Astrocyte of the cerebellum (primary cell): ENCODE measurements around the gene MED15.

Experiments
- DNase-seq: peaks from one replicate; pipeline ENCODE4 v3.0.0-alpha.2; 2011; ENCODE audit warnings: low read depth
- H3K4me3 ChIP-seq: 2 replicates; pipeline ENCODE4 v1.5.1; 2011; ENCODE audit warnings: mild to moderate bottlenecking, low read depth, low read length, moderate library complexity
- CTCF ChIP-seq: IDR thresholded peaks from 2 replicates; pipeline ENCODE4 v1.5.1; 2012; ENCODE audit warnings: low read length, low read depth, moderate library complexity, mild to moderate bottlenecking; ENCODE audit errors: missing control alignments
- in situ Hi-C: cut with HindIII; loops from 2 replicates; pipeline ENCODE4 v1.10.0; 2017; ENCODE audit warnings: low sequenced_read_pairs

MED15 gene

DNA sequence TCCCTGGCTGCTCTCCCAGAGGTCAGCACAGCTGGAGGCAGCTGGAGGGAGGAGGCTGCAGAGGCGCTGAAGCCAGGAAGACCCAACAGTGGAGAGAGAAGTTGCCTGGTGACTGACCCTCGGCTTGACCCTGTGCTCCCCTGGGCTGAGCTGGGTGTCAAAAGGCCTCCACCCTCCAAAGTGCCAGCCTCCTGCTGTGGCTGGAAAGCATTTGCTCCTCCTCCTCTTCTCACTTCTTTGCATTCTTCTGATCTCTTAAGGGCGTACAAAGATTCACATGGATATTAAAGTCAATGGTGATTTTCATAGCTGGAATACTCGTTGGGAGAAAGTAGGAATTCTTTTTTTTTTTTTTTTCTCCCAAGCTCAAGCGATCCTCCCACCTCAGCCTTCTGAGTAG lies 91.7 kb downstream of the MED15 start:
- no peak for DNase-seq
- no peak overlapping the region for H3K4me3 ChIP-seq
- in situ Hi-C loops: no loop called here
- no peak for TF ChIP-seq CTCF

- no peak for DNase-seq
- TF ChIP-seq CTCF: no peak
- no peak overlapping the region for H3K4me3 ChIP-seq
- in situ Hi-C loops: no loop called here
These were observed 92.8 kb downstream of the MED15 start for GRCh38 chr22:20600137-20600673.

- in situ Hi-C loops: no loop called here
- TF ChIP-seq CTCF: no peak
These were observed 93.9 kb downstream of the MED15 start for GRCh38 chr22:20601308-20601707.

GRCh38 chr22:20602609-20603164 lies 95.3 kb downstream of the MED15 start:
- in situ Hi-C loops: no loop called here
- no peak for DNase-seq
- TF ChIP-seq CTCF: no peak

More at GRCh38 chr22:20601308-20601707, 93.9 kb downstream of the MED15 start:
- DNase-seq: no peak
- no peak overlapping the region for H3K4me3 ChIP-seq

DNA sequence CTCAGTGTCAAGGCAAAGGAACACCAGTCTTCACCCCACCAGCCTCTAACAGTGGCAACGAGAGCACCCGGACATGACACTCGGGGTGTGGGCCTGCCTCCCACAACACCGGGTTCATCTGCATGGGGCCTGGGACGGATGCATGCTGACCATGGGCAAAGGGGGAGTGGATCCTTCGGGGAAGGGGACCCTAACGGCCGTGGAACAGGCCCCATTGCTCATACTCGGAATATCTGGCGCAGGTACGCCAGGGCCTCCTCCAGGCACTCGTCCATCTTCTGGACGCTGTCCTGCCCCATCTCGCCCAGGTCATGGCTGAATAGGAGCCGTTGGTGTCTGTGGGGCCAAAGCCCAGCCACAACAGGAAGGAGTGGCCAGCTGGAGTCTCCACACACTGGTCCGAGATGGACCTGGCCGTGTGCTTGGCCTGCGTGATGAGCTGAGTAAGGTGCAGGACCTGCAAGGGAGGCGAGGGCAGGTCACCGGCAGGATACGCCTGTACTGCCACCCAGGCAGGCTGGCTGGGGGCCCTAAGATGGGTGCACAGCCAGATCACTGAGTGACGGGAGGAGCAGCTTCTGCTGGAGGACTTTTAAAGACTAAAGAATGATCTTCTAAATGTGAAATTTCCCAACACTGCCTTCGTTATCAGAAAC lies 96.8 kb downstream of the MED15 start:
- no peak for TF ChIP-seq CTCF
- in situ Hi-C loops: no loop called here
- no peak overlapping the region for H3K4me3 ChIP-seq
- no peak for DNase-seq

More at GRCh38 chr22:20602609-20603164, 95.3 kb downstream of the MED15 start:
- no peak overlapping the region for H3K4me3 ChIP-seq

GRCh38 chr22:20604776-20605221 lies 97.4 kb downstream of the MED15 start:
- DNase-seq: no peak
- no peak overlapping the region for H3K4me3 ChIP-seq
- TF ChIP-seq CTCF: no peak
- in situ Hi-C loops: no loop called here
